ENCODE data around the gene PPP1R3G.

- TF ChIP-seq CTCF (IDR thresholded peaks at IDR 0.05) (no peak), POLR2AphosphoS5 (IDR thresholded peaks at IDR 0.05; ENCODE audit: low read depth, low read length) (no peak)
Measured at GRCh38 chr6:5108536-5109150, 23.5 kb downstream of the PPP1R3G start.
